ENCODE results near the gene AFDN.

Gene AFDN

DNA sequence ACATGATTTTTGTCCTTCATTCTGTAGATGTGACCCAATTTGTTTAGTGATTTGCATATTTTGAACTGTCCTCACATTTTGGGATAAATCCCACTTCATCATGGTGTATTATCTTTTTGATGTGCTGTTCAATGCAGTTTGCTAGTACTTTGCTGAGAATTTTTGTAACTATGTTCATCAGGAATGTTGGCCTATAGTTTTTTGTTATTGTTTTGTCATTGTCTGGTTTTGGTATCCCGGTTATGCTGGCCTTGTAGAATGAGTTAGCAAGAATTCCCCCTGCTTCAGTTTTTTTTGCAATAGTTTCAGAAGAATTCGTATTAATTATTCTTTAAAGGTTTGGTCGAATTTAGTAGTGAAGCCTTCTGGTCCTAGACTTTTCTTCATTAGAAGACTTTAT, 182.6 kb downstream of the AFDN start:
- DNase-seq: peak; percentile 53

GRCh38 chr6:168011291-168011690, 184.6 kb downstream of the AFDN start:
- no peak for DNase-seq

DNA sequence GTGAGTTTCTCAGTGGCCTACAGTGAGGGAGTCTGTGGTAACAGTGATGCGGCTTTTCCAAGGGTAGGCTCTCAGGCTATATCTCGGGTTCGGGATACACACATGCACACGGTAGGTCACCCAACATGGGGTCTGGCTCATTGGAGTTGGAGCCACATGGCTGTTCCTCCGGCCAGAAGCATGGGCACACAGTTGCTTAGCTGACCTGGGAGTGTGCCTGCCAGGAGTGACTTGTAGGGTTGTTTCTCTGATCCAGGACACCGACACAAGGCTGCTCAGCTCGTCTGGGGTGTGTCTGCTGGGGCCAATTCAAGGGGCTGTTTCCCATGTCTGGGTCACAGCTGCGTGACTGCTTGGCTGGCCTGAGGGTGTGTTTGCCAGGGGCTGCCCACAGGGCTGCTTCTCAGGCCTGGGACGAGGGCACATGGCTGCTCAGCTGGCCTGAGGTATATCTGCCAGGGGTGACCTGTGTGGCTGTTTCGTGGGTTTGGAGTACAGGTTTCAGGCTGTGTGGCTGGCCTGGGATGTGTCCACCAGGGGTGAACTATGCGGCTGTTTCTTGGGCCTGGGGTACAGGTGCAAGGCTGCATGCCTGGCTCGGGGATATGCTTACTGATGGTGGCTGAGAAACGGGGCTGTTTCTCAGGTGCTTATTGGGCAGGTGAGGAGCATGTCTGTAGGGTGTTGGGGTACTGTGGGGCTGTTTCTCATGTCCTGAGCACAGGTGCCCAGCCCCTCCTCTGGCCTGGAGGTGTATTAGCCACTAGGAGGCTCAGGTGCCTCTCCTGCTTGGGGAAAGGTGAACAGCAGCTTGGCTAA, 185.9 kb downstream of the AFDN start:
- no peak for DNase-seq

GRCh38 chr6:168013250-168013915, 186.7 kb downstream of the AFDN start:
- DNase-seq: no peak

GRCh38 chr6:168014428-168014827, 187.7 kb downstream of the AFDN start:
- no peak for DNase-seq

DNA sequence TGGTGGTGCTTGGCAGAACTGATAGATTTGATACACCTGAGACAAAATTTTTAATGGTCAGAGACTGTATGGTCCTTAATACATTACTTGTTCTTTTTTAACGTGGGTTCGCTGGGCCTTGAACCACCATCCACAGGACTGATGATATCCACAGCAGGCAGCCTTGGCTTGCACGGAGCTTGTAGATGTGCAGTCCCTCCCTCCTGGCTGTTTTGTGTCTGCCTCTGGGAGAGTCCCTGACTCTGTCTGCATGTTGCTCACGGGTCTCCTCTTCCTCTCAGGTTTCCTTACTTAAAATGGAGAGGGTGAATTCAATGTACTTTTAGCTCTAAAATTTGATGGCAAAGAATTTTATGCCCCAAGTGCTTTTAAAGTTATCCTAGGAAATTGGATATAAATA, 188.3 kb downstream of the AFDN start:
- no peak for DNase-seq

- DNase-seq: peak; percentile 24
Measured at GRCh38 chr6:168015482-168016175, 188.9 kb downstream of the AFDN start.

- no peak for DNase-seq
Measured at GRCh38 chr6:168016176-168016620, 189.5 kb downstream of the AFDN start.

DNA sequence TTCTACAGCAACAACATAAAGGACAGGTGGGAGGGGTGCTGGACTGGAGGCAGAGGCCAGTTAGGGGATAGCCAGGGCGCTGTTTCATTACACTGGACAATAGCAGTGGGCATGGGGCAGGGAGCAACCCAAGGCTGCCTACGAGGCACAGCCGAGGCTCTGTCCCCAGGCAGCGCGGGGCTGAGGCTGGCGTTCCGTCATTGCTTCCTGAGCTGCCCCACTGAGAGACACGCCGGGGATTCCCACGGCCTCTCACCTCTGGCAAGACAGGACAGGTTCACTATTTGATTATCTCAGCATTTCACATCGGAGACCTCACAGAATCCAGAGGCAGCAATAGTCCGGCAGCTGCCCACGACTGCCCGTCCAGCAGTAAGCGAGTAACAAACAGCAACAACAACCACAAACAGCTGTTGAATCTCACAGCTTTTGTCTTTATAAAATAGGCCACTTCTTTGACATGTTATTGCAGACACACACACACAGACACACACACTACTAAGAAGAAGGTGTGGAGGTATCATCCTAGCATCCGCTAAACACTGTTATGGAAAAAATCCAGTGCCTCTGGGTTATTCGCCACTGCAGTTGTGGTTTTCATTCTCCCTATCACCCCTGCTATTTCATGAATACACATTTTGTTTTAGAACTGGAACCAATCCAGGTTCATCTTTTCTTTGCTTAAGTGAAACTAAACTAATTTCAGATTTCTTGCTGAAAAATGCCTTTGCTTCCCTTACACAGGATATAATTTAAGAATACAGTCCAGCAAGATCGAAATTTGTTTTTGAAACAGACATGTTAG, 190.2 kb downstream of the AFDN start:
- DNase-seq: no peak

DNA sequence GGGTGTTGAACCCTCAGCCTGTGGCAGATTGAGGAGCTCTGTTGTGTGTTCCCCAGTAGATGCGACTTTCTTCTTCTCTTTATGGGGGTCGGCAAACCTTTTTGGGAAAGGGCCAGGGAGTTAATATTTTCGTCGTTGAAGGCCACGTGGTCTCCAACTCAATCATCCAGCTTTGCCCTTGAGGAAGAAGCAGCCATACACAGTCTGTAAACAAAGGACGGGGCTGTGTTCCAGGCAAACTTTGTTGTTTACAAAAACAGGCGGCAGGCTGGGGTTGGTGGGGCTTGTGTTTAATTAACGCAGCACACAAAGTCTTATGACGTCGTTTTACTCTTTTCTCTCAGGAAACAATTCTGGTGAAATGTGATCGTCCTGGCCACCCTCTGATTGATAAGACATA, 190.9 kb downstream of the AFDN start:
- DNase-seq: no peak

GRCh38 chr6:168018664-168019063, 192.0 kb downstream of the AFDN start:
- DNase-seq: no peak

DNA sequence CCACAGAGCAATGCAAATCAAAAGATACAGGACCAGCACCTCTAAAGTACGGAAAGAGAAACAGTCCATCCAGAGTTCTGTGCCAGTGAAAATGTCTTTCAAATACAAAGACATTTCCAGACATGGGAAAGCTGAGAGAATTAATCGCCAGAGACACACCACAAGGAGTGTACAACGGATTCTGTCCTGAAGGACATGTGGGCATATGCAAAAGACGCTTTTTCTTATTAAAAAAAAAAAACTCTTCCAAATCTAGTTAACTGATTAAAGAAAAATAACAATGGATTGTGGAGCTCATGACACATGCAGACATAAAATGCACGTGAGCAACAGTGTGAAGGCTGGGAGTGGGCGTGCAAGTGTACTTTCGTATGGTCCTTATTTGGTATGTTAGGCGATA, 193.5 kb downstream of the AFDN start:
- DNase-seq: no peak

DNA sequence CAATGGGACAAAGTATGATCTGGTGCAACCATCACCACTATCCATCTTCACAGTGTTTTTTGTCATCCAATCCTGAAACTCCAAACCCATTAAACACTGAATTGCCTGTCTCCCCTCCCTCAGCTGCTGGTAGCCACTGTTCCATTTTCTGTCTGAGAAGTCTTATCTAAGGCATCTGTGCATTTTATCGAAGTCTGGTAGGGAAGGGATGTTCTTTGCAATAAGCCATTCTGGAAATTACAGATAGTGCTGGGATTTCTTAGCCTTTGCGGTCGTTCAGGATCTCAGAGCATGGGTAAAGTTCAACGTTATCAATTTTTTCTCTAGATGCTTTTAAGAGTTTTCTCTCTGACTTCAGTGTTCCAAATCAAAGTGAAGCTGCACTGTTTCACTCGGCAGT, 194.9 kb downstream of the AFDN start:
- DNase-seq: no peak
